ENCODE results near the gene CADPS2. TPM values are rescaled to one million over a fixed set of nuclear protein-coding genes. Genes with fewer than 3 reads are reported as not detected.

Gene CADPS2
- total RNA-seq, 1 donor from 2014 or later, result 8.8 TPM

DNA sequence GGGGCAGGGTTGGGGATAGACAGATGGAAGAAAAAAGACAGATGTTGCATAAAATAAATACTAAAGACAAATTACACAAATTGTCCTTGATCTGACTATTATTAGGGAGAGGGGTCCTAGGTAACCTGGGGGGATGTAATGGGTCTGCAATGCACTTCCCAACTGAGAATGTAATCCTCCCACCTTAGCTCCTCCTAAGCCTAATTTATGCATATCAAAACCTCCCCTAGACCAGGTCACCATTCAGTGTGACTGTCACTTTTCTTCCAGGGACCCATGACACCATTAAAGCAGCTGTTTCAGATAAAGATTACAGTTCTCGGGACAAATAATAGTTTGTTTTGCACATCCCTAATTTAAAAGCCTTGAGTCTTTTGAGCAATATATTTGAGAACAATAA is 447.8 kb downstream of the CADPS2 start:
- DNase-seq (ENCODE audit: low read depth), result no peak
- H3K27me3 ChIP-seq (ENCODE audit: control insufficient read depth, insufficient read depth, low read length), result no peaks in the 10 kb centered on the region
- no peaks in the 10 kb centered on the region for H3K36me3 ChIP-seq (ENCODE audit: control insufficient read depth, insufficient read depth, low read length)
- TF ChIP-seq CTCF (IDR thresholded peaks at IDR 0.05; ENCODE audit: insufficient read depth, low read length, poor library complexity, severe bottlenecking), result no peak
- no peak overlapping the region for H3K4me3 ChIP-seq (ENCODE audit: low read depth, low read length)

GRCh38 chr7:122438006-122438405 is 448.3 kb downstream of the CADPS2 start:
- no peak for DNase-seq (ENCODE audit: low read depth)
- no peak for TF ChIP-seq CTCF (IDR thresholded peaks at IDR 0.05; ENCODE audit: insufficient read depth, low read length, poor library complexity, severe bottlenecking)
- no peaks in the 10 kb centered on the region for H3K36me3 ChIP-seq (ENCODE audit: control insufficient read depth, insufficient read depth, low read length)
- H3K27me3 ChIP-seq (ENCODE audit: control insufficient read depth, insufficient read depth, low read length), result no peaks in the 10 kb centered on the region
- H3K4me3 ChIP-seq (ENCODE audit: low read depth, low read length), result no peak overlapping the region

DNA sequence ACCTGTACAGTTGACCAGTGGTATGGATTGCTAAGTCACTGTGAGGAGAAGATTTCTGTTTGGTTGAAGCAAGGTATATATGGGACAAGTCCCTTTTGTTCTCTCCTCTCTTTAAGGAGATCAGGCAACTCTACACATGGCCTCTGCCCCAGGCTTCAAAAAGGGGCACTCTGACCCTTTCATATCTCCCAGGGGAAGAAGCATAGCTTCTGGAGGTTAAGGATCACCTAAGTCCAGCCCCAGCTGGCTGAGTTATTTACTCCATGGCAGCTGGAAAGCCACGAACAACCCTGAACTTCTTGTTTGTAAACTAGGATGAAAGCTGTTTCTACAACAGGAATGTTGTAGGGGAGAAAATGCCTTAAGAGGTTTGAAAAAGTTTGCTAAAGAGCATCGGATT is 452.5 kb downstream of the CADPS2 start:
- no peak for DNase-seq (ENCODE audit: low read depth)
- no peak for TF ChIP-seq CTCF (IDR thresholded peaks at IDR 0.05; ENCODE audit: insufficient read depth, low read length, poor library complexity, severe bottlenecking)
- Histone ChIP-seq H3K4me3 (ENCODE audit: low read depth, low read length) (no peak overlapping the region), H3K27me3 (ENCODE audit: control insufficient read depth, insufficient read depth, low read length) (no peaks in the 10 kb centered on the region), H3K36me3 (ENCODE audit: control insufficient read depth, insufficient read depth, low read length) (no peaks in the 10 kb centered on the region)

DNA sequence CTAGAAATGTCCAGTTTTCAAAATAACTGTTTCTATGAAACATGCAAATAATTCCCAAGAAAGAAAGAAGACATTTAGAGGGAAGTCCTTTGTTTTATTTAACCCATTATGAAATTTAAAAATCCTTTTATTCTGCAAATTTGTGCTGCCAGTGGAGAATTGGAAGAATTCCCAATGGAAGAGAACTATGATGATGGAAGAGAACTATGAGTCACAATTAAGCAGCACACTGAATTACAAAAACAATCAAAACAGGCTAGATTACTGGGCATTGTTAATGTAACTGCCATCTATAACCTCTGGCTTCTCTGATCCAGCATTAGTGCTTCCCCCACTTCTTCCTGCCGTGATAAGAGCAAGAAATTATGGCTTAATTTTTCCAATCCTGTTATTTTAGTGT is 455.6 kb downstream of the CADPS2 start:
- no peaks in the 10 kb centered on the region for H3K36me3 ChIP-seq (ENCODE audit: control insufficient read depth, insufficient read depth, low read length)
- H3K27me3 ChIP-seq (ENCODE audit: control insufficient read depth, insufficient read depth, low read length), result no peaks in the 10 kb centered on the region
- no peak for TF ChIP-seq CTCF (IDR thresholded peaks at IDR 0.05; ENCODE audit: insufficient read depth, low read length, poor library complexity, severe bottlenecking)
- no peak overlapping the region for H3K4me3 ChIP-seq (ENCODE audit: low read depth, low read length)
- no peak for DNase-seq (ENCODE audit: low read depth)

DNA sequence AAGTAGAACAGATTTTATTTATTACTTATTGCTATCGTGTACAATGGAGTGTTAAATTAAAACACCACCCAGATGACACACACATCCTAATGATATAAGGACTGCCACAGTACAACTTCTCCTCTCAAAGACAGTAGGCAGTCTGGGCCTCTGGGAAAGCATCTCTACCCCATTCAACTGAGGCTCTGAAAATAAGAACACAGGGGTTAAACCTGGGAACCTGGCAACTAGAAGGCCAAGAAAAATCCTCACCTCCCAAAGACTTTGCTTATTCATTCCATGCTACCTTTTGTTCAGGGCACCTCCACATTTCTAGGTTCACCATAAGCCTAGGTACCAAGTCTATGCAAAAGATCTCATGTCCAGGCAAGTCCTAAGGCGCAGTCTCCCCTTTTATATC is 456.3 kb downstream of the CADPS2 start:
- H3K27me3 ChIP-seq (ENCODE audit: control insufficient read depth, insufficient read depth, low read length), result no peaks in the 10 kb centered on the region
- no peak overlapping the region for H3K4me3 ChIP-seq (ENCODE audit: low read depth, low read length)
- H3K36me3 ChIP-seq (ENCODE audit: control insufficient read depth, insufficient read depth, low read length), result no peaks in the 10 kb centered on the region
- TF ChIP-seq CTCF (IDR thresholded peaks at IDR 0.05; ENCODE audit: insufficient read depth, low read length, poor library complexity, severe bottlenecking), result no peak
- no peak for DNase-seq (ENCODE audit: low read depth)

GRCh38 chr7:122425731-122426130 is 460.5 kb downstream of the CADPS2 start:
- DNase-seq (ENCODE audit: low read depth), result no peak
- TF ChIP-seq CTCF (IDR thresholded peaks at IDR 0.05; ENCODE audit: insufficient read depth, low read length, poor library complexity, severe bottlenecking), result no peak
- Histone ChIP-seq H3K4me3 (ENCODE audit: low read depth, low read length) (no peak overlapping the region), H3K27me3 (ENCODE audit: control insufficient read depth, insufficient read depth, low read length) (no peaks in the 10 kb centered on the region), H3K36me3 (ENCODE audit: control insufficient read depth, insufficient read depth, low read length) (no peaks in the 10 kb centered on the region)
